NCI-H1436 treated with DMSO at 0.1 percent for 48 hours (cell line): ENCODE results near the gene DNAH1.
"Not testable (repeated sequence)": the region's sequence is repeated elsewhere in the genome, so short reads cannot be mapped to it uniquely, and the experiment has no call there.

Source experiments
- DNase-seq: peaks from one replicate; lab custom pipeline; 2025; lab: John Stamatoyannopoulos, UW

The DNAH1 gene

GRCh38 chr3:52338131-52338530 lies 22.0 kb downstream of the DNAH1 start:
- DNase-seq: not testable (repeated sequence)

- peak; percentile 5 for DNase-seq
Observed at GRCh38 chr3:52339612-52340011, 23.5 kb downstream of the DNAH1 start.

GRCh38 chr3:52341123-52341522 lies 25.0 kb downstream of the DNAH1 start:
- DNase-seq: no peak

GRCh38 chr3:52343946-52344600 lies 28.0 kb downstream of the DNAH1 start:
- DNase-seq: no peak

GRCh38 chr3:52345521-52346109 lies 29.5 kb downstream of the DNAH1 start:
- no peak for DNase-seq

- DNase-seq: no peak
Observed at GRCh38 chr3:52346623-52347530, 30.8 kb downstream of the DNAH1 start.

- DNase-seq: no peak
Observed at GRCh38 chr3:52347716-52348635, 31.9 kb downstream of the DNAH1 start.

GRCh38 chr3:52349131-52349530 lies 33.0 kb downstream of the DNAH1 start:
- no peak for DNase-seq

GRCh38 chr3:52349611-52350395 lies 33.7 kb downstream of the DNAH1 start:
- no peak for DNase-seq

- no peak for DNase-seq
Observed at GRCh38 chr3:52350416-52350815, 34.3 kb downstream of the DNAH1 start.

GRCh38 chr3:52350981-52351761 lies 35.1 kb downstream of the DNAH1 start:
- DNase-seq: no peak

GRCh38 chr3:52351762-52352368 lies 35.7 kb downstream of the DNAH1 start:
- DNase-seq: no peak

GRCh38 chr3:52352566-52352965 lies 36.4 kb downstream of the DNAH1 start:
- no peak for DNase-seq

- no peak for DNase-seq
Observed at GRCh38 chr3:52353291-52353855, 37.3 kb downstream of the DNAH1 start.

- DNase-seq: no peak
Observed at GRCh38 chr3:52354676-52355075, 38.6 kb downstream of the DNAH1 start.

GRCh38 chr3:52355526-52355925 lies 39.4 kb downstream of the DNAH1 start:
- no peak for DNase-seq

GRCh38 chr3:52356126-52356525 lies 40.0 kb downstream of the DNAH1 start:
- DNase-seq: no peak

GRCh38 chr3:52357151-52358080 lies 41.3 kb downstream of the DNAH1 start:
- no peak for DNase-seq
